Measurements from ENCODE around the gene FANCD2.
"Not testable (repeated sequence)": the region's sequence is repeated elsewhere in the genome, so short reads cannot be mapped to it uniquely, and the experiment has no call there.

- not testable (repeated sequence) for TF ChIP-seq CTCF (conservative IDR thresholded peaks at IDR 0.05; ENCODE audit: low read depth in 2 of 2); REST (IDR thresholded peaks at IDR 0.05; ENCODE audit: unreplicated experiment); ZNF114 (CRISPR knock-in tag; IDR thresholded peaks at IDR 0.05); EZH2phosphoT487 (IDR thresholded peaks at IDR 0.05; ENCODE audit: unreplicated experiment); EZH2 (IDR thresholded peaks at IDR 0.05; ENCODE audit: low read depth, unreplicated experiment); ETS1 (IDR thresholded peaks at IDR 0.05); POLR2AphosphoS5 (IDR thresholded peaks at IDR 0.05; ENCODE audit: low read depth); CREB1 (CRISPR knock-in tag; IDR thresholded peaks at IDR 0.05; ENCODE audit: low read depth); NANOG (IDR thresholded peaks at IDR 0.05; ENCODE audit: borderline replicate concordance); JUNB (IDR thresholded peaks at IDR 0.05; ENCODE audit: unreplicated experiment); ZNF462 (CRISPR knock-in tag; IDR thresholded peaks at IDR 0.05); ZNF331 (CRISPR knock-in tag; IDR thresholded peaks at IDR 0.05; ENCODE audit: low read depth)
These were observed 43.8 kb downstream of the FANCD2 start for GRCh38 chr3:10070077-10070476.
